DMS114 treated with DMSO at 0.1 percent for 48 hours (cell line): Measurements from ENCODE around the gene RGSL1.

Source experiments
- DNase-seq: peaks from one replicate; lab custom pipeline; 2025; ENCODE audit not compliant: unreplicated experiment; lab: John Stamatoyannopoulos, UW

RGSL1 gene

GRCh38 chr1:182587666-182588499 is 137.9 kb downstream of the RGSL1 start:
- DNase-seq = no peak

- DNase-seq = peak; percentile 57
Measured at GRCh38 chr1:182588500-182589396, 138.8 kb downstream of the RGSL1 start, which contains the start of gene RNASEL. TSS of gene RNASEL (minus strand) at chr1:182589256. CDS start at chr1:182586806, 2,450 bp downstream.

- DNase-seq = no peak
Measured at GRCh38 chr1:182589520-182589919, 139.6 kb downstream of the RGSL1 start.

- DNase-seq = no peak
Measured at GRCh38 chr1:182589931-182590330, 140.0 kb downstream of the RGSL1 start.

- peak; percentile 11 for DNase-seq
Measured at GRCh38 chr1:182595641-182596240, 145.8 kb downstream of the RGSL1 start.

- DNase-seq = no peak
Measured at GRCh38 chr1:182596934-182597333, 147.0 kb downstream of the RGSL1 start.

GRCh38 chr1:182598296-182598695 is 148.3 kb downstream of the RGSL1 start:
- DNase-seq = no peak

- DNase-seq = no peak
Measured at GRCh38 chr1:182599339-182599738, 149.4 kb downstream of the RGSL1 start.

- no peak for DNase-seq
Measured at GRCh38 chr1:182600036-182600713, 150.2 kb downstream of the RGSL1 start.

GRCh38 chr1:182600745-182601415 is 150.9 kb downstream of the RGSL1 start:
- no peak for DNase-seq

GRCh38 chr1:182601416-182601786 is 151.5 kb downstream of the RGSL1 start:
- peak; percentile 69 for DNase-seq

GRCh38 chr1:182601913-182602312 is 152.0 kb downstream of the RGSL1 start:
- no peak for DNase-seq

- DNase-seq = no peak
Measured at GRCh38 chr1:182602935-182603645, 153.1 kb downstream of the RGSL1 start.

GRCh38 chr1:182603646-182604174 is 153.8 kb downstream of the RGSL1 start:
- DNase-seq = no peak

GRCh38 chr1:182604175-182605164 is 154.5 kb downstream of the RGSL1 start, which contains the start of gene RGS16:
TSS of gene RGS16 (minus strand) at chr1:182604389. CDS start at chr1:182604259, 130 bp downstream.
- DNase-seq = peak; percentile 78

GRCh38 chr1:182607566-182607965 is 157.6 kb downstream of the RGSL1 start:
- no peak for DNase-seq

- DNase-seq = no peak
Measured at GRCh38 chr1:182608236-182608635, 158.3 kb downstream of the RGSL1 start.
